ENCODE measurements around the gene ASRGL1.

ASRGL1 gene

GRCh38 chr11:62410972-62411371 lies 73.7 kb downstream of the ASRGL1 start:
- no peak overlapping the region for H3K4me3 ChIP-seq (ENCODE audit: low read depth, low read length)
- no peak for TF ChIP-seq CTCF (IDR thresholded peaks at IDR 0.05; ENCODE audit: borderline replicate concordance, insufficient read depth, low read depth, low read length)

GRCh38 chr11:62411524-62411923 lies 74.3 kb downstream of the ASRGL1 start:
- no peak for TF ChIP-seq CTCF (IDR thresholded peaks at IDR 0.05; ENCODE audit: borderline replicate concordance, insufficient read depth, low read depth, low read length)
- no peak overlapping the region for H3K4me3 ChIP-seq (ENCODE audit: low read depth, low read length)

- H3K4me3 ChIP-seq (ENCODE audit: low read depth, low read length), result no peak overlapping the region
- no peak for TF ChIP-seq CTCF (IDR thresholded peaks at IDR 0.05; ENCODE audit: borderline replicate concordance, insufficient read depth, low read depth, low read length)
Measured at GRCh38 chr11:62413060-62413696, 75.9 kb downstream of the ASRGL1 start.

- no peak overlapping the region for H3K4me3 ChIP-seq (ENCODE audit: low read depth, low read length)
- no peak for TF ChIP-seq CTCF (IDR thresholded peaks at IDR 0.05; ENCODE audit: borderline replicate concordance, insufficient read depth, low read depth, low read length)
Measured at GRCh38 chr11:62416596-62416995, 79.3 kb downstream of the ASRGL1 start.

- TF ChIP-seq CTCF (IDR thresholded peaks at IDR 0.05; ENCODE audit: borderline replicate concordance, insufficient read depth, low read depth, low read length), result no peak
- no peak overlapping the region for H3K4me3 ChIP-seq (ENCODE audit: low read depth, low read length)
Measured at GRCh38 chr11:62418136-62418535, 80.9 kb downstream of the ASRGL1 start.

- no peak within 1 kb of the TSS for H3K4me3 ChIP-seq (ENCODE audit: low read depth, low read length)
- no peak for TF ChIP-seq CTCF (IDR thresholded peaks at IDR 0.05; ENCODE audit: borderline replicate concordance, insufficient read depth, low read depth, low read length)
Measured at GRCh38 chr11:62418733-62419132, 81.5 kb downstream of the ASRGL1 start, which contains the start of gene SCGB1A1. Gene SCGB1A1 (plus strand): TSS chr11:62419033. CDS start chr11:62419096, 63 bp downstream.

GRCh38 chr11:62419314-62419929 lies 82.2 kb downstream of the ASRGL1 start:
- TF ChIP-seq CTCF (IDR thresholded peaks at IDR 0.05; ENCODE audit: borderline replicate concordance, insufficient read depth, low read depth, low read length), result no peak

More at GRCh38 chr11:62419314-62419929, 82.2 kb downstream of the ASRGL1 start:
- no peak overlapping the region for H3K4me3 ChIP-seq (ENCODE audit: low read depth, low read length)
